HepG2 (cell line): ENCODE measurements around the gene ECEL1. TPM values are rescaled to one million over a fixed set of nuclear protein-coding genes. Genes with fewer than 3 reads are reported as not detected.

Experiments used
- ATAC-seq: fragments of 200-7000 bp; cut with Tn5 transposase; 3 replicates; pipeline ENCODE4 v1.9.1; 2020; ENCODE audit warnings: mild to moderate bottlenecking, moderate library complexity
- BruUV-seq: library from RNA; stranded (reverse); fragments of 400-500 nt; replicated peaks from 2 replicates; lab custom pipeline; 2021; lab: Mats Ljungman, UMichigan
- CTCF ChIA-PET: fragments of 300-600 bp; formaldehyde crosslinking; extraction: SDS; loops from one replicate; lab custom pipeline; 2021; ENCODE audit warnings: low total read pairs, inconsistent platforms, low intra/inter-chr PET ratio; lab: Yijun Ruan, JAX
- POLR2A ChIA-PET: fragments of 350-600 bp; sonication (Branson Sonifier 250); formaldehyde crosslinking; loops from one replicate; lab custom pipeline; 2020; ENCODE audit warnings: antibody characterized with exemption, inconsistent platforms; lab: Yijun Ruan, JAX
- DNase-seq: peaks from one replicate; pipeline ENCODE4 v3.0.0-alpha.2; 2015; ENCODE audit warnings: low spot score
- FAIRE-seq: peaks from 3 replicates; lab custom pipeline; 2011; peaks lifted over from hg19 to GRCh38; lab: Jason Lieb, UNC
- H2AFZ ChIP-seq: one replicate; pipeline ENCODE4 v1.6.1; 2011; ENCODE audit warnings: low read length, inconsistent platforms
- H3K27ac ChIP-seq: fragments of 300-600 bp; 3 replicates; pipeline ENCODE4 v1.8.0; 2011; ENCODE audit warnings: mixed run types, mild to moderate bottlenecking, mixed read lengths, low read length, inconsistent platforms; ENCODE audit not compliant: insufficient read depth; ENCODE audit errors: extremely low read length
- H3K27me3 ChIP-seq, 2 experiments: fragments of 200-600 bp in 1 of 2; 2 replicates in 1 of 2; 3 replicates in 1 of 2; pipeline versions ENCODE4 v1.6.0 to v1.8.0; 2011; ENCODE audit warnings: low read length in 2 of 2, mild to moderate bottlenecking in 2 of 2, moderate library complexity in 2 of 2, inconsistent platforms in 1 of 2; ENCODE audit not compliant: insufficient read depth in 2 of 2, control insufficient read depth in 1 of 2
- H3K36me3 ChIP-seq, 2 experiments: fragments of 200-600 bp in 1 of 2; replicated peaks in 1 of 2; 2 replicates in 1 of 2; 3 replicates in 1 of 2; pipeline versions ENCODE4 v1.5.1 to v1.8.0; 2011; ENCODE audit warnings: low read length in 2 of 2, inconsistent platforms in 1 of 2; ENCODE audit not compliant: insufficient read depth in 2 of 2, control insufficient read depth in 1 of 2
- H3K4me1 ChIP-seq: 2 replicates; pipeline ENCODE4 v1.5.1; 2012; ENCODE audit warnings: low read length, inconsistent platforms; ENCODE audit not compliant: insufficient read depth
- H3K4me2 ChIP-seq: 2 replicates; pipeline ENCODE4 v1.6.0; 2011; ENCODE audit warnings: low read depth, low read length, inconsistent platforms
- H3K4me3 ChIP-seq, 3 experiments: fragments of 200-600 bp in 1 of 3; sonication (generic), shearing (Covaris generic) in 1 of 3; replicated peaks in 1 of 3; 2 replicates each; pipeline ENCODE4 v1.5.1; 2011 to 2016; ENCODE audit warnings: low read length in 3 of 3, inconsistent platforms in 2 of 3, low read depth in 2 of 3, mild to moderate bottlenecking in 2 of 3, control low read depth in 1 of 3, mixed read lengths in 1 of 3; ENCODE audit not compliant: insufficient read depth in 1 of 3
- H3K79me2 ChIP-seq: one replicate; pipeline ENCODE4 v1.6.1; 2011; ENCODE audit warnings: low read length, inconsistent platforms; ENCODE audit not compliant: insufficient read depth
- H3K9ac ChIP-seq: 2 replicates; pipeline ENCODE4 v1.6.0; 2011; ENCODE audit warnings: mild to moderate bottlenecking, low read depth, low read length, inconsistent platforms; ENCODE audit not compliant: insufficient read depth
- H3K9me3 ChIP-seq: 2 replicates; pipeline ENCODE4 v1.5.1; 2012; ENCODE audit warnings: mild to moderate bottlenecking, low read length
- H4K20me1 ChIP-seq: 2 replicates; pipeline ENCODE4 v1.6.0; 2011; ENCODE audit warnings: inconsistent platforms, mild to moderate bottlenecking, low read length, moderate library complexity; ENCODE audit not compliant: insufficient read depth
- CEBPG ChIP-seq: IDR thresholded peaks from 2 replicates; pipeline ENCODE4 v1.6.1; 2016
- DPF2 ChIP-seq: sonication (generic); formaldehyde crosslinking; IDR thresholded peaks from 2 replicates; pipeline ENCODE4 v1.4.0; 2020; ENCODE audit warnings: mild to moderate bottlenecking, low read depth, missing genetic modification reagents, borderline replicate concordance
- MNT ChIP-seq: fragments of 450-650 bp; IDR thresholded peaks from 2 replicates; pipeline ENCODE4 v1.6.1; 2016
- NFE2L1 ChIP-seq: sonication (generic); formaldehyde crosslinking; IDR thresholded peaks from 2 replicates; pipeline ENCODE4 v1.4.0; 2020; ENCODE audit warnings: missing genetic modification reagents, mild to moderate bottlenecking, borderline replicate concordance
- NRL ChIP-seq: sonication (generic); formaldehyde crosslinking; IDR thresholded peaks from 2 replicates; pipeline ENCODE4 v1.5.0; 2020; ENCODE audit warnings: missing genetic modification reagents, mild to moderate bottlenecking, moderate library complexity, borderline replicate concordance
- PITX1 ChIP-seq: sonication (generic); formaldehyde crosslinking; IDR thresholded peaks from 2 replicates; pipeline ENCODE4 v1.5.1; 2020; ENCODE audit warnings: mild to moderate bottlenecking, missing genetic modification reagents
- REST ChIP-seq, 2 experiments: IDR thresholded peaks; 2 replicates each; pipeline ENCODE4 v1.6.1; 2011 to 2012; ENCODE audit warnings: low read length in 2 of 2, borderline replicate concordance in 1 of 2, low read depth in 1 of 2, mild to moderate bottlenecking in 1 of 2, moderate library complexity in 1 of 2
- ZNF282 ChIP-seq: fragments of 450-650 bp; IDR thresholded peaks from 2 replicates; pipeline ENCODE4 v1.6.1; 2018; ENCODE audit not compliant: partially characterized antibody
- WGBS: methylation state at CpG from one replicate; pipeline ENCODE4 v1.1.6; 2017; ENCODE audit warnings: low lambda C conversion rate; 5-methylcytosine and 5-hydroxymethylcytosine counted together
- in situ Hi-C: cut with HindIII; loops from 2 replicates; pipeline ENCODE4 v1.10.0; 2017; ENCODE audit warnings: low pct_unique_long_range_greater_than_20kb; ENCODE audit not compliant: extremely low pct_ligation_motif_present
- intact Hi-C: fragments of 100-400 bp; cut with micrococcal nuclease; formaldehyde crosslinking; loops from one replicate; pipeline ENCODE4 v1.10.0; 2022; ENCODE audit not compliant: unreplicated experiment
- polyA plus RNA-seq, 8 experiments: library from polyadenylated mRNA; depleted of rRNA in 3 of 8; stranded (reverse) in 7 of 8; unstranded in 1 of 8; fragments of >200 nt; fragmentation: Illumina TruSeq in 4 of 8; extraction: Trizol in 4 of 8; gene quantifications; 2 replicates each; pipeline versions ENCODE4 v1.2.1 to v1.2.3, GENCODE V29; 2011 to 2016; ENCODE audit warnings: low read depth in 4 of 8, missing spikeins in 1 of 8, mixed read lengths in 1 of 8; ENCODE audit not compliant: insufficient read depth in 1 of 8
- total RNA-seq, 5 experiments: library from RNA; depleted of rRNA; stranded (reverse); fragments of >200 nt; fragmentation: Illumina TruSeq; extraction: Trizol; gene quantifications; 2 replicates each; pipeline ENCODE4 v1.2.3, GENCODE V29; 2016; ENCODE audit warnings: low read depth in 1 of 5

The ECEL1 gene
- total and polyA plus RNA-seq, 2 of the 13 experiments (the other 11 are each of a cell fraction or from before 2014, with no cell fraction given), result not detected

GRCh38 chr2:232457121-232458011, 30.3 kb downstream of the ECEL1 start:
- intact Hi-C loops (no loop called here), in situ Hi-C loops (loop anchor here (5.0 kb wide), 1 partner anchor 60 kb away; no protein-coding TSS in a partner anchor)
- ChIA-PET CTCF (no interaction called here), POLR2A (no interaction called here)
- Histone ChIP-seq H2AFZ (no peak overlapping the region), H3K4me1 (0 out of 2 replicates have a peak, but pooled peaks cover 7% of the 10 kb centered on the region), H3K4me2 (no peak overlapping the region), H3K79me2 (no peaks in the 10 kb centered on the region), H3K4me3 (no peak overlapping the region), H3K27ac (no peak overlapping the region), H3K9ac (no peak overlapping the region), H3K9me3 (no peaks in the 10 kb centered on the region), H3K27me3 (peaks cover 8 to 64% of the 10 kb centered on the region in 2 experiments; a peak in 4 of 5 replicates), H4K20me1 (no peaks in the 10 kb centered on the region; the same call in 1 of the 2 replicates), H3K36me3 (no peaks in the 10 kb centered on the region)
- ATAC-seq (no peak), DNase-seq (no peak), FAIRE-seq (no peak)
- no TSS peak for BruUV-seq
- WGBS, result 48% methylated on average over 19 of the region's 21 CpGs
- TF ChIP-seq NRL, result no peak
- TF ChIP-seq REST (IDR thresholded peaks at IDR 0.05; ENCODE audit: borderline replicate concordance in 1 of 2, low read depth in 1 of 2, low read length in 2 of 2), result no peak
- no peak for TF ChIP-seq ZNF282
- no peak for TF ChIP-seq PITX1
- no peak for TF ChIP-seq CEBPG (CRISPR knock-in tag)
- no peak for TF ChIP-seq DPF2 (CRISPR knock-in tag)
- no peak for TF ChIP-seq NFE2L1 (CRISPR knock-in tag)
- no peak for TF ChIP-seq MNT
